Retina (tissue), 1 donor: ENCODE results near the gene DDX24.

Experiments
- DNase-seq: peaks from one replicate; pipeline ENCODE4 v3.0.0-alpha.2; 2016

The DDX24 gene

GRCh38 chr14:94004015-94004414, 77.0 kb downstream of the DDX24 start:
- DNase-seq = no peak

GRCh38 chr14:94003397-94003796, 77.6 kb downstream of the DDX24 start:
- no peak for DNase-seq

- peak; percentile 81 for DNase-seq
Measured at GRCh38 chr14:94001501-94002396, 79.3 kb downstream of the DDX24 start.

- no peak for DNase-seq
Measured at GRCh38 chr14:94001016-94001415, 80.0 kb downstream of the DDX24 start.

- DNase-seq = no peak
Measured at GRCh38 chr14:94000267-94000666, 80.7 kb downstream of the DDX24 start.

- no peak for DNase-seq
Measured at GRCh38 chr14:93999573-93999972, 81.4 kb downstream of the DDX24 start.

DNA sequence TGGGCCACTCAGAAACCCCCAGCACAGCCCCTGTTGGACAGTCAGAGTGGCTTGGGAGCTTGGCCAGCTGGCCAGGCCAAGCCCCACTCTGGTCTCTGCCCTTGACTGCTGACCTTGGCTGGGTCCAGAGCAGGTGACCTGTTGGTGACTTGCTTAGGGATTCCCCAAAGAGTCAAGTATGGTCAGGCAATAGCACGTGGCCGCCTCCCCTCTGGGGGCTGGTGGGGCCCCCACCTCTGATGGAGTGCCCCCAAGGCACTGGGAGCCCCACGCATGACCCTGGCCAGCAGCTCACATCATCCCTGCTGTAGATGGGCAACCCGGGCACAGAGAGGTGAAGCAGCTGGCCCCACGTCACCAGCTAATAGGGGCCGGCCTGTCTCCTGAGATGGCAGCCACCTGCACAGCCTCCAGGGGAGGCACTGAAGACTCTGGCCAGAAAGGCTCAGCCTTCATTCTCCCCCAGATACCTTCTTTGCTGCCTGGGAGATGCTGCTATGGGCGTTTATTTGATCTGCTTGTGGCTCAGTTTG, 82.1 kb downstream of the DDX24 start:
- DNase-seq = no peak
